Measurements from ENCODE around the gene CDV3. TPM values are rescaled to one million over a fixed set of nuclear protein-coding genes. Genes with fewer than 3 reads are reported as not detected.
"Not testable (repeated sequence)": the region's sequence is repeated elsewhere in the genome, so short reads cannot be mapped to it uniquely, and the experiment has no call there.

Gene CDV3
- total RNA-seq, 2 experiments from 2014 or later: 195 TPM

DNA sequence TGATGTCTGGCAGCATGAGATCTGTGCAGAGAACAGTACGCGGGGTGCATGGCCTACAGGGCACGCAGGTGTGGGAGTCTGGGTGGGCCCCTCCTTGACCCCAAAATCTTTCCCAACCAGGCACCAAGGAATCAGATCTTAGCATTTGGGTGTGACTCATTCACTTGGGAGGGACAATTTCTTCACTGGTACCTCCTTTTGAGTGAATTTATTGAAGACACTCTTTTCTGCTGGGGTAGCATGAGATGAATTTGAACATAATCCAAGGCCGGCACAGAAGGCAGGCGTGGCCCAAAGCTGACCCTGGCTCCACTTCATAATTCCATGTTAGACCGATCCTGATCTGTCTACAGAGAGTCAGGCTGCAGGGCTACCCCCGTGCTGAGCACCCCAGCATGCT lies 30.6 kb upstream of the CDV3 start:
- Mint-ChIP-seq H3K9me3 (ENCODE audit: insufficient read depth) (no peaks in the 10 kb centered on the region), H3K36me3 (ENCODE audit: low read depth) (no peaks in the 10 kb centered on the region), H3K27ac (no peak overlapping the region), H3K27me3 (ENCODE audit: low read depth) (no peaks in the 10 kb centered on the region), H3K4me1 (ENCODE audit: low read depth) (peaks cover 4% of the 10 kb centered on the region), H3K4me3 (no peak overlapping the region)
- POLR2A ChIA-PET: no interaction called here
- DNase-seq (no peak), ATAC-seq (no peak)
- CTCF ChIA-PET: no interaction called here

DNA sequence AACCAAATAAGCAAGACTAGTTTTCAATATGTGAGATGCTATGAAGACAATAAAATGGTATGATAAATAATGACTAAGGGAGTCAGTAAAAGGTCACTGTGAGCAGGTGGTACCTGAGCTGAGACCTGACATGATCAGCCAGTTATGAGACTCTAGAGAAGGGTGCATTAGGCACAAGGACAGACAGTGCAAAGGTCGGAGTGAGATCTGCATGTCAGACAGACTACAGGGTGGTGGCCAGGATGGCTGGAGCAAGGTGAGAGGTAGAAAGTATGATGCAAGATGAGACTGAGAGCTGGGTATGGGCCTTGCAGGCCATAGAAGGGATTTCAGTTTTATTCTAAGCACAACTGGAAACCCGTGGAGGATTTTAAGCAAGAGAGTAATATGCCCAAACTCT lies 28.5 kb upstream of the CDV3 start:
- H3K4me3 Mint-ChIP-seq, CTCF ChIA-PET: not testable (repeated sequence)

DNA sequence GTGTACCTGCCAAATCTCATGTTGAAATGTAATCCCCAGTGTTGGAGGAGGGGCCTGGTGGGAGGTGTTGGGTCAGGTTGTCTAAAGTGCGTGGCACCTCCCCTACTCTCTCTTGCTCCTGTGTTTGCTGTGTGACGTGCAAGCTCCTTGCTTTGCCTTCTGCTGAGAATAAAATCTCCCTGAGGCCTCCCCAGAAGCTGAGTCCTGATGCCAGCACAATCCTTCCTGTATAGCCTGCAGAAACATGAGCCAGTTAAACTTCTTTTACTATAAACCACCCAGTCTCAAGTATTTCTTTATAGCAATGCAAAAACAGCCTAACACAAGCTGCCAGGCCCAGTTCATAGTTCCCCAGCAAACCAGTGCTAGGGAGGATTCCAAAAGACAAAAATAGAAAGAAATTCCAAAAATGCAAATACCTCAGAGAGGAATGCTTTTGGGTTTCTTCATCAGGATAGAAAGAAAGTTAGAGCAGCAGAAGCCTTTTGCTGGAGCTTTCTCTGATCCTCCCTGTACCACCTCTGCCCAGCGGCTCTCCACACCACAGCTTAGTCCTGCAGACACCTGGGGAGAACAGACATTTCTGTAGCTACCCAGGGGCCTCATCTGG lies 25.9 kb upstream of the CDV3 start:
- H3K36me3 Mint-ChIP-seq (ENCODE audit: low read depth): no peaks in the 10 kb centered on the region
- POLR2A ChIA-PET: no interaction called here
- no peak overlapping the region for H3K27ac Mint-ChIP-seq
- DNase-seq (no peak), ATAC-seq (no peak)
- no peaks in the 10 kb centered on the region for H3K27me3 Mint-ChIP-seq (ENCODE audit: low read depth)
- H3K9me3 Mint-ChIP-seq (ENCODE audit: insufficient read depth): no peaks in the 10 kb centered on the region
- no peak overlapping the region for H3K4me3 Mint-ChIP-seq
- H3K4me1 Mint-ChIP-seq (ENCODE audit: low read depth): no peaks in the 10 kb centered on the region
- CTCF ChIA-PET: no interaction called here

More for the DNA sequence above, 28.5 kb upstream of the CDV3 start:
- POLR2A ChIA-PET; DNase-seq; H3K9me3 Mint-ChIP-seq (ENCODE audit: insufficient read depth); H3K4me1 Mint-ChIP-seq (ENCODE audit: low read depth); H3K27ac Mint-ChIP-seq; ATAC-seq; H3K27me3 Mint-ChIP-seq (ENCODE audit: low read depth); H3K36me3 Mint-ChIP-seq (ENCODE audit: low read depth): not testable (repeated sequence)

DNA sequence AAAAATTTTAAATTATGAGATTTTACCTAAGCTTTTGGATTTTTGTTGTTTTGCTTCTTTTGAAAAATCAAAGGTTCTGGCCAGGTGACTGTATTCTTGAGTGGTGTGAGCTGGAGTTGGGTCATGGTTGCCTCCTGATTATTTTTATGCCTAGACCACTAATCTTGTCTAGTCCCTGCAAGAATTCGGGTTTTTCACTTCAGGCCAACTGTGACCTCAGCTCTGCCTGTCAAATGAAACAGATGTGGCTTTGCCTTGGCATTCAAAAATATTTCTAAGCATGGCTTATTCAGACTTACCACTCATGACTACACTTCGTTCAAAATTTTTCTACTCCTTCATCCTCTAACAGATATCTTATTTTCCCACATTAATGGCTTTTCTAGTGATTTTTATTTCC lies 25.4 kb upstream of the CDV3 start:
- Mint-ChIP-seq H3K4me3 (no peak overlapping the region), H3K36me3 (ENCODE audit: low read depth) (no peaks in the 10 kb centered on the region), H3K4me1 (ENCODE audit: low read depth) (no peaks in the 10 kb centered on the region), H3K9me3 (ENCODE audit: insufficient read depth) (no peaks in the 10 kb centered on the region), H3K27me3 (ENCODE audit: low read depth) (no peaks in the 10 kb centered on the region), H3K27ac (no peak overlapping the region)
- DNase-seq (no peak), ATAC-seq (no peak)
- ChIA-PET CTCF (no interaction called here), POLR2A (no interaction called here)

DNA sequence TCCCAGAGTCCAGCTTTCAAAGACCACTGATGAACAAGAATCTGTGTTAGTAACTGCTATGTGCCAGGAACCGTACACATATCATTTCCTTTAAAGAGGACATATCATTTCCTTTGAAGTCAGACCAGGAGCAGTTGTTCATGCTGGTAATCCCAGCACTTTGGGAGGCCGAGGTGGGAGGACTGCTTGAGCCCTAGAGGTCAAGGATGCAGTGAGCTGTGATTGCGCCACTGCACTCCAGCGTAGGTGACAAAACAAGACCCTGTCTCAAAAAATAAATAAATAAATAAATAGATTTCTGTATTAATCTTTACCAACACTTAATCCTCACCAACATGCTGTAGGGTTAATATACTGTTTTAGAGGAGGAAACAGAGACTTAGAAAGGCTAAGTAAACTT lies 23.9 kb upstream of the CDV3 start:
- Mint-ChIP-seq H3K36me3 (ENCODE audit: low read depth) (no peaks in the 10 kb centered on the region), H3K4me3 (no peak overlapping the region), H3K27ac (no peak overlapping the region), H3K9me3 (ENCODE audit: insufficient read depth) (no peaks in the 10 kb centered on the region), H3K4me1 (ENCODE audit: low read depth) (no peaks in the 10 kb centered on the region), H3K27me3 (ENCODE audit: low read depth) (no peaks in the 10 kb centered on the region)
- DNase-seq: no peak
- CTCF ChIA-PET: interaction anchor here (0.6 to 1.2 kb wide), 2 partner anchors 9 to 23 kb away, joined by 3 read pairs; no protein-coding TSS in a partner anchor
- no peak for ATAC-seq
- POLR2A ChIA-PET: no interaction called here

DNA sequence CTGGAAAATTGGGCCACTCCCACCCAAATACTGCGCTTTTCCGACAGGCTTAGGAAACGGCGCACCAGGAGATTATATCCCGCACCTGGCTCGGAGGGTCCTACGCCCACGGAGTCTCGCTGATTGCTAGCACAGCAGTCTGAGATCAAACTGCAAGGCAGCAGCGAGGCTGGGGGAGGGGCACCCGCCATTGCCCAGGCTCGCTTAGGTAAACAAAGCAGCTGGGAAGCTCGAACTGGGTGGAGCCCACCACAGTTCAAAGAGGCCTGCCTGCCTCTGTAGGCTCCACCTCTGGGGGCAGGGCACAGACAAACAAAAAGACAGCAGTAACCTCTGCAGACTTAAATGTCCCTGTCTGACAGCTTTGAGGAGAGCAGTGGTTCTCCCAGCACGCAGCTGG lies 21.9 kb upstream of the CDV3 start:
- DNase-seq; H3K36me3 Mint-ChIP-seq (ENCODE audit: low read depth); POLR2A ChIA-PET; H3K9me3 Mint-ChIP-seq (ENCODE audit: insufficient read depth); H3K27me3 Mint-ChIP-seq (ENCODE audit: low read depth); H3K4me1 Mint-ChIP-seq (ENCODE audit: low read depth); CTCF ChIA-PET; ATAC-seq; H3K27ac Mint-ChIP-seq; H3K4me3 Mint-ChIP-seq: not testable (repeated sequence)

DNA sequence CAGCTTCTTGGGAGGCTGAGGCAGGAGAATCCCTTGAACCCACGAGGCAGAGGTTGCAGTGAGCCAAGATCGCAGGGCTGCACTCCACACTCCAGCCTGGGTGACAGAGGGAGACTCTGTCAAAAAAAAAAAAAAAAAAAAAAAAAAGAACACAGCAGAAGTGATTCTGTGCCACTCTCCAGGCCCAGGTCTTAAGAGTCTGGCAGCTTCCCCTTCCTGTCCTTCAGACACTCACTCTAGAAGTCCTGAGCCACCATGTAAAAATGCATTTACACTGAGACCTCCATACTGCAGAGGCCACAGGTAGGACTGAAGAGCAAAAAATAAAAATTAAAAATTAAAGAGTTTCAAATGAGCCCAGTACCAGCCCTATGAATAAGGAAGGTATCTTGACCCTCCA lies 11.8 kb upstream of the CDV3 start:
- no peaks in the 10 kb centered on the region for H3K4me1 Mint-ChIP-seq (ENCODE audit: low read depth)
- no peaks in the 10 kb centered on the region for H3K27me3 Mint-ChIP-seq (ENCODE audit: low read depth)
- POLR2A ChIA-PET: interaction anchor here (2.6 kb wide), 1 partner anchor 11 kb away, joined by 13 read pairs; the partner anchor contains the start of gene CDV3
- no peaks in the 10 kb centered on the region for H3K36me3 Mint-ChIP-seq (ENCODE audit: low read depth)
- no peak for ATAC-seq
- no peak overlapping the region for H3K4me3 Mint-ChIP-seq
- no peaks in the 10 kb centered on the region for H3K9me3 Mint-ChIP-seq (ENCODE audit: insufficient read depth)
- no peak for DNase-seq
- CTCF ChIA-PET: no interaction called here
- H3K27ac Mint-ChIP-seq: no peak overlapping the region

DNA sequence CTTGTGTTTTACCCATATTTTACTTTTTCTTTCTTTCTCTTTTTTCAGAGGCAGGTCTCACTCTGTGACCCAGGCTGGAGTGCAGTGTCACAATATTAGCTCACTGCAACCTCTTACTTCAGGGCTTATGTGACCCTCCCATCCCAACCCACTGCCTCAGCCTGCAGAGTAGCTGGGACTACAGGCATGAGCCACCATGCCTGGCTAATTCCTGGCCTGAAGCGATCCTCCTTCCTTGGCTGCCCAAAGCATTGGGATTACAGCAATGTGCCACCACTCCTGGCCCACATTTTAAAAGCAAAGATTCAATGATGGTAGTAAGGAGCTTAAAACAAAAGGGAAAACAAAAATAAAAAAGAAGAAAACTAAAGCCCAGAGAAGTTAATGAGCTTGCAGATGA lies 11.1 kb upstream of the CDV3 start:
- CTCF ChIA-PET: interaction anchor here (1.1 kb wide), 1 partner anchor 11 kb away, joined by 3 read pairs; the partner anchor contains the start of gene CDV3
- POLR2A ChIA-PET: interaction anchor here (2.6 kb wide), 1 partner anchor 11 kb away, joined by 13 read pairs; the partner anchor contains the start of gene CDV3
- no peak overlapping the region for H3K27ac Mint-ChIP-seq
- no peak for ATAC-seq
- no peak for DNase-seq
- H3K4me3 Mint-ChIP-seq: no peak overlapping the region
- no peaks in the 10 kb centered on the region for H3K9me3 Mint-ChIP-seq (ENCODE audit: insufficient read depth)
- H3K4me1 Mint-ChIP-seq (ENCODE audit: low read depth): no peaks in the 10 kb centered on the region
- no peaks in the 10 kb centered on the region for H3K27me3 Mint-ChIP-seq (ENCODE audit: low read depth)
- H3K36me3 Mint-ChIP-seq (ENCODE audit: low read depth): no peaks in the 10 kb centered on the region

DNA sequence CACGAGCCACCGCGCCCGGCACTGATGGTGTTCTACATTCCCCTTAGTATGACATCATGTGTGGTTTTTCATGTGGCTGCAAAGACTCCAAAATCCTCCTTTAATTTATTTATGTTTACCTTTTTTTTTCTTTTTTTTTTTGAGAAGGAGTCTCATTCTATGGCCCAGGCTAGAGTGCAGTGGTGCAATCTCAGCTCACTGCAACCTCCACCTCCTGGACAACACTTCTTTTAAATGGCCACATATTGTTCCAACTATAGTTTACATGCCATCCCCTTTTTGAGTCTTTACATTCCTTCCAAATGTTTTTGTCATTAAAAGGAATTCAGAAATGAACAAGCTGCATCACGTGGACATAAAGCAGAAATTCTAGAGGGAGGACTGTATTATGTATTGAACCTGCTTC lies 10.3 kb upstream of the CDV3 start:
- ATAC-seq (no peak), DNase-seq (no peak)
- ChIA-PET POLR2A (interaction anchor here (2.6 kb wide), 1 partner anchor 10 kb away, joined by 13 read pairs; the partner anchor contains the start of gene CDV3), CTCF (interaction anchor here (0.7 to 1.1 kb wide), 4 partner anchors 9 to 112 kb away, joined by 3 read pairs; partner anchors contain the start of gene CDV3)
- Mint-ChIP-seq H3K9me3 (ENCODE audit: insufficient read depth) (no peaks in the 10 kb centered on the region), H3K4me1 (ENCODE audit: low read depth) (no peaks in the 10 kb centered on the region), H3K27ac (no peak overlapping the region), H3K27me3 (ENCODE audit: low read depth) (no peaks in the 10 kb centered on the region), H3K36me3 (ENCODE audit: low read depth) (no peaks in the 10 kb centered on the region), H3K4me3 (no peak overlapping the region)

DNA sequence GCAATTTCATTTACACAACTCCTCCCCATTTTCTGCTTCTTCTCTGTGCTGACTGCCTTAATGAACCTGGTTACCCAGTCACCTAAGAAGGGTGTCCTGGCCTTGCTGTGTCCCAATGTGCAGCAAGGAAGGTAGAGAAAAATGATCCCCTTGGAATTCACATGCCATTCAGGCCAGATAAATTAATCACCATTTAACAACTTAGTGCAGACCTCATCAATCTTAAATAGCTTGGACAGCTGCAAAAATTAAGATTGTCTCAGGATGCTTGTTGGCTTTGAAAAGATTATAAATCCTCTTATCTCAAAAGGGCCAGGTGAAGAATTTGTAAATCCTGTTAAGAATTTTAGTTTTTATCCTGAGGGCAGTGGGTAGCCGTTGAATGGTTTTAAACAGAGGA lies 9.7 kb upstream of the CDV3 start:
- CTCF ChIA-PET: interaction anchor here (0.7 to 1.0 kb wide), 3 partner anchors 9 to 112 kb away, joined by 3 read pairs; no protein-coding TSS in a partner anchor

DNA sequence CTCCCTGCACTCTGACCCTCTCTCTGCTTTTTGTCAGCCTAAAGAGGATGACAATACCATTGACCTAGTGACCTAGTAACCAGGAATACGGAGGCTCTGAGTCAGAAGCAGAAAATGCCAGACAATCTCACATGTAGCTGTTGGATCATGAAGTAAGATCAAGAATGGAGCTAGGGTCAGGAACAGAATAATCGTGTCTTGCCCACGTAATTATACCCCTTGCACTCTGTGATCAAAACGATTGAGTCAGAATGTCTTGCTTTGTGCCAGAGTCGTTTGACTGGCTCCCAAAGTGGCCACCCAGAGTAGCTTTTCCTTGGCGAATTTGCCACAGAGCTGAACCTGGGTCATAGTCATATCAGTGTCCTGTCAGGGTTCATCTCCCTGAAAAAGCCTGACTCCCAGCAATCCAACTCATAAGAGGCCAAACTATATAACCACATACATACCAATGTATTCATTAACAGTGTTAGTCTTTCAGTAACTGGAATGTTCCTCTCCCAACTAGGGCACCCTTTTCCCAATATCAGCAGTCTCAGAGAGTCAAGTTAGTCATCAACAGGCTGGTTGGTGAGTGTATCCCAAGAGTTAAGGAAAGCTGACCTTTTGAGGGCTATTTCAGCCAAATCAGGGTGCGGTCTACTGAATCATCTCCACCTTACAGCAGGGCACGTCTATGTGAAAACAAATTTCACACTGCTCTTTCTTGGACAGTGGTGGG lies 5.0 kb upstream of the CDV3 start:
- POLR2A ChIA-PET: no interaction called here

More for the DNA sequence above, 9.7 kb upstream of the CDV3 start:
- POLR2A ChIA-PET: interaction anchor here (2.6 kb wide), 1 partner anchor 9 kb away, joined by 13 read pairs; the partner anchor contains the start of gene CDV3
- H3K4me1 Mint-ChIP-seq (ENCODE audit: low read depth): no peaks in the 10 kb centered on the region
- no peak overlapping the region for H3K27ac Mint-ChIP-seq
- no peaks in the 10 kb centered on the region for H3K9me3 Mint-ChIP-seq (ENCODE audit: insufficient read depth)
- DNase-seq: no peak
- no peak for ATAC-seq
- no peak overlapping the region for H3K4me3 Mint-ChIP-seq
- H3K36me3 Mint-ChIP-seq (ENCODE audit: low read depth): no peaks in the 10 kb centered on the region
- H3K27me3 Mint-ChIP-seq (ENCODE audit: low read depth): no peaks in the 10 kb centered on the region

More for the DNA sequence above, 5.0 kb upstream of the CDV3 start:
- CTCF ChIA-PET: interaction anchor here (1.5 to 8.4 kb wide), 2 partner anchors 60 to 79 kb away, joined by 3 to 102 read pairs; no protein-coding TSS in a partner anchor
- DNase-seq: no peak
- H3K9me3 Mint-ChIP-seq (ENCODE audit: insufficient read depth): no peaks in the 10 kb centered on the region
- H3K36me3 Mint-ChIP-seq (ENCODE audit: low read depth): no peaks in the 10 kb centered on the region
- no peak for ATAC-seq
- H3K27ac Mint-ChIP-seq: no peak overlapping the region
- no peaks in the 10 kb centered on the region for H3K27me3 Mint-ChIP-seq (ENCODE audit: low read depth)
- no peak overlapping the region for H3K4me3 Mint-ChIP-seq
- H3K4me1 Mint-ChIP-seq (ENCODE audit: low read depth): peaks cover 27% of the 10 kb centered on the region
